ENCODE data around the gene CATSPERE.

- no peak for TF ChIP-seq CTCF (IDR thresholded peaks at IDR 0.05)
- no peak for TF ChIP-seq POLR2A (IDR thresholded peaks at IDR 0.05)
These were observed 140.3 kb downstream of the CATSPERE start for GRCh38 chr1:244601336-244601735.

Data from heart left ventricle (tissue), 13 donors.